GM21447 (cell line): ENCODE measurements around the gene SPATA25.
"Not testable (repeated sequence)": the region's sequence is repeated elsewhere in the genome, so short reads cannot be mapped to it uniquely, and the experiment has no call there.

Experiments
- ATAC-seq: cut with Tn5 transposase; IDR thresholded peaks from one replicate; pipeline ENCODE4 v1.9.1; 2021; ENCODE audit not compliant: unreplicated experiment

Gene SPATA25, protein sequence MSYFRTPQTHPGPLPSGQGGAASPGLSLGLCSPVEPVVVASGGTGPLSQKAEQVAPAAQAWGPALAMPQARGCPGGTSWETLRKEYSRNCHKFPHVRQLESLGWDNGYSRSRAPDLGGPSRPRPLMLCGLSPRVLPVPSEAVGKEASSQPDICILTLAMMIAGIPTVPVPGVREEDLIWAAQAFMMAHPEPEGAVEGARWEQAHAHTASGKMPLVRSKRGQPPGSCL

DNA sequence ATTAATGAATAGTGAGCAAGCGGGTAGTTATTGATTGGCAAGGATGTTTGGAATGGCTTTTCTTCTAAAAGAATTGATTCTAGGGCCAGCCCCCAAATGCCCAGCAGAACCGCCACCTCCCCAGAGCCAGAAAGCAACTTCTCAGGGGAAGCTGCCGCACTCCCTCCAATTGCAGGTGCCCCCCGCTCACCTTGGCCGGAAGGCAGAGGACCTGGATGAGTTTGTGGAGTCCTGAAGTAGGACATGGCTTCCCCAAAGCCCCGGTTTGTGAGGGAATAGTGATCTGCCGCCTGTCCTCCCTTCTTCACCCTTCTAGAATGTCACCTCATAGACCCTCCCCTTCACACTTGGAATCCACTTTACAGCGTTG is at the start of gene SPATA25:
TSS of gene SPATA25 (minus strand) at position 277 of the 370 bp plus-strand sequence. CDS start at position 245, 32 bp downstream.
- no peak for ATAC-seq

DNA sequence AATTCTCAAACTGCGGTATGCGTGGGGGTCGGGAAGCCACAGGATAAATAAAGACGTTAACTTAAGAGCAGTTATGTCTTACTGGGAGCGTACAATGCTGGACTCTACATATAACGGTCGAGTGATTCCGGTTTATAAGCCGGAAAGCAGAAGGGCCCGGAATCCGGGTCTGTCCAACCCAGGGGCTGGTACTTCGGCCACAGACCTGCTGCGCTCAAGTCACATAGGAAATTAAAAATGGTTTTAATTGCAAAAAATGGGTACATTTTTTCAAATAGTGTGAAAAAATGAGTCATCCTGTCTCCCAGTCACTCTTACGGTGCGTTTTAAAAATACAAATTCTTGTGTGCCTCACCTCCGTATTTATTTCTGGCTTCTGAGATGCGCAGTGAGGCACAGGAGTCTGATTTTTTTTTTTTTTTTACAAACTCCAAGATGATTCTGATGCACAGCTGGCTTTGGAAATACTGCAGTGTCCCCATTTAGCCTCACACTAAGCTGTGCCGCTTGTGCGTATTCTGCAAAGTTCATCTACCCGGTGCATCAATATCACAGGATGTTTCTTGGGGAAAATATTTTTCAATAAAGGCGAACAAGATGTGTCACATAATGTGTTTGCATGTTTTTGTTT is 48.1 kb upstream of the SPATA25 start:
- peak; percentile 7 for ATAC-seq

DNA sequence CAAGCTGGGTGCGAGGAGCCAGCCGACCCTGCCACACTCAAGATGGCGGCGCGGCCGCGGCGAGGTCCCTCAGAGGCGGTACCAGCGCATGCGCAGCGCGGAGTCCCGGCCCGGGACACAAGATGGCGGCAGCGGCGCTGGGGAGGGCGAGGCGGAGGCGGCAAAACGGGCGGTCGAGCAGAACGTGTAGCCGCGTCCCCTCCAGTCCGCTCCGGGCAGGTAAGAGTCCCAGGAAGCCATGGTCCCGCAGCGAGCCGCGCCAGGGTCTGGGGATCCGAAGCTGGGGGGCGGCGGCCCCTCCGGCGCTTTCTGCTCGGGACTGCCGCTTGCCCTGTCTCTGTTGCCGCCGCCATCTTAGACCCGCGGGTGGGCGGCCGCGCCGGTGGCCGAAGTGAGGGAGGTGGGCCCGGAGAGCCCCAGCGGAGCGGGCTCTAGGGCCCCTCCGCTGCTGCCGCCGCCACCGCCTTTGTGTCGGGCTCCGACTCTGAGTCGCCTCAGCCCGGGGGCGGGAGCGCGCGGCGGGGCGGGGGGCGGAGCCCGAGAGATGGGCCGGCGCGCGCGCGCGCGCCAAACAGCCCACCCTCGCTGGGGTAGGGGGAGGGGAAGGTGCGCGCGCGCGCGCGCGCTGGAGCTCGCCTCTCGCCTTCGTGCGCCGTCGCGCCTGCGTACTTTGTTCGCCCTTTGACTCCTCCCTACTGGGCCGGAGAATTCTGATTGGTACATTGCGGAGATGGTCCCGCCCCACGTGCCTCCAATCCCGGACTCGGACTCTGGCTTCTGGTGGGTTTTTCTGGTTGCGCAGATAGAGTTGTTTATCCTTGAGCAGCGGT is 47.4 kb upstream of the SPATA25 start, which contains the start of gene PCIF1:
TSS of gene PCIF1 (plus strand) at position 98 of the 830 bp plus-strand sequence. CDS start 4,317 bp downstream, outside the sequence.
- ATAC-seq, result peak; percentile 63

DNA sequence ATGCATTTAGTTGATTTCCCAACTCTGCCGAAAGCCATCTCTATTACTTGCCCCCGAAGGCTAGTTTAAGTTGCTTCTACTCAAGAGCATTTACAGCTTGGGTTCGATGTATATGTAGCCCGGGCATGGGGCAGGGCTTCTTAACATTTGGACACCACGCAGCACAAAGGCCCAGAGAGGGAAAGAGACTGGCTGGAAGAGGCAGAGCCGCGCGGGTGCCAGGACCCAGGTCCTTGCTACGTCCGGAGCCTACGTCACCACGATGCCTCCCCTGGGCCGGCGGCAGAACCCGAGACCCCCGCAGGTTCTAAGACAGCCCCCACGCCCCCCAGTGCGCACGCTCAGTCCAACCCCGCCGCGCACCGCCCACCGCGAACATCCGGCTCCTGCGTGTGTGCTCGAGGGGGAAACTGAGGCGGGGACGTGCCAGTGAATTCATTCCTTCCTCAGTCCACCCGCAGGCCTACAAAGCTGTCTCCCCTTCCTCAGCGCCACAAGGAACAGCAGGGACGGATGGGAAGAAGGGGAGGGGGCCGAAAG is 46.7 kb upstream of the SPATA25 start:
- peak; percentile 24 for ATAC-seq

DNA sequence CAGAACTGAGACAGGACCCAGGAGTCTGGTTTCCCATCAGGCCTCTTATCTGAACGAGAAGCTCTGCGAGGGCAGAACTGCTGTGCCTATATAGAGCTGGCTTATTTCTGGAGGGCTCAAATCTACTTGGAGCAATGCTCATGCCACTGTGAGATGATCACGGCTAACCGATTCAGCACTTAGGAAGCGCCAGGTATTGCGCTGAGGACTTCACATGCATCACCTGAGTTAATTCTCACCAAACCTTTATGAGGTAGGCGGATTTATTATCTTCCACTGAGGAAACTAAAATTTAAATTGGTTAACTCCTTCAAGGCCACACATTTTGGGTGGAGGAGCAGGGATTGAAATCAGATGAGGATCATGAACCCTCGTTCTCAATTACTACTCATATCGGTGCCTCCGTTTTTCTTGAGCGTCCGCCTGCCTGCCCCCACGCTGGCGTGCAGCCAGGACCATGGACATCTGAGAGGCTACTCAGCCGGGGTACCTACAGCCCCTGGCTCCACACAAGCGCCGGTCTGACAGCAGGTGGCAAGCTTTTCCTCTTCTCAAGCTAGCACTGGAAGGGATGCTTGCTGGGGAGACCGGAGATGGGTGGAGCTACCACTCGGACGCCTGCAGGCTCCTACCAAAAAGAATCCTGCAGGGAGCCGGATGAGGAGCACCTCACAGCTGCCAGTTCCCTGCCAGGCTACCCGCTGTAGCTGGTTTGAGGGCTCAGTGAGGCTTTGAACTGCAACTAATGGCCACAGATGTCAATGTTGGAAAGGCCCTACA is 46.0 kb upstream of the SPATA25 start:
- peak; percentile 49 for ATAC-seq

DNA sequence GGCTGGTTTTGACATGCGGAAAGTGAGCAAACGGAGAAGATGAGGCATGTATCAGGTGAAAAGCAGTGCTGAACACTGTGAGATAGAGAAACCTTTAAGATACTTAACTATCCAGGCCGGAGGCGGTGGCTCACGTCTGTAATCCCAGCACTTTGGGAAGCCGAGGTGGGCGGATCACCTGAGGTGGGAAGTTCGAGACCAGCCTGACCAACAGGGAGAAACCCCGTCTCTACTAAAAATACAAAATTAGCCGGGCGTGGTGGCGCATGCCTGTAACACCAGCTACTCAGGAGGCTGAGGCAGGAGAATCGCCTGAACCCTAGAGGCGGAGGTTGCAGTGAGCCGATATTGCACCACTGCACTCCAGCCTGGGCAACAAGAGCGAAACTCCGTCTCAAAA is 44.3 kb upstream of the SPATA25 start:
- not testable (repeated sequence) for ATAC-seq

DNA sequence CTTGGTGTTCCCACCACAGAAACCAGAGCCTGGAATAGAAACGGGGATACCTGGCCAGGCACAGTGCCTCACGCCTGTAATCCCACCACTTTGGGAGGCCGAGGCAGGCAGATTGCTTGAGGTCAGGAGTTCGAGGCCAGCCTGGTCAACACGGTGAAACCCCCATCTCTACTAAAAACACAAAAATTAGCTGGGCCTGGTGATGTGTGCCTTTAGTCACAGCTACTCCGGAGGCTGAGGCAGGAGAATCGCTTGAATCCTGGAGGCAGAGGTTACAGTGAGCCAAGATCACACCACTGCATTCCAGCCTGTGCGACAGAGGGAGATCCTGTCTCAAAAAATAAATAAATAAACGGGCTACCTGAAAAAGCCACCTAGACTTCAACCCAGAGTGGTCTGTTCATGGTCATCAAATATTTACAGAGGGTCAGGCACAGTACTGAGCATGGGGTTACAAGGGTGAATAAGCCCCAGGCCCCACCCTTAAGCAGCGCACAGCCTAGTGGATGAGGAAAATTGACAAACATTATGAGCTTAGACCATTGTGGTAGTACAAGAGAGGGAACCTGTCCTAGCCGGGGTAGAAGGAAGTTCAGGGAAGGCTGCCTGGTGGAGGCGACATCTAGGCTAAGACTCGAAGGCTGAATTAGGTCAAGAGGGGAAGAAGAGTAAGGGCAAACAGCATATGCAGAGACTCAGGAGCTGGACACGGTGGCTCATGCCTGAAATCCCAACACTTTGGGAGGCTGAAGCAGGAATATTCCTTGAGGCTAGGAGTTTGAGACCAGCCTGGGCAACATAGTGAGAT is 39.9 kb upstream of the SPATA25 start:
- no peak for ATAC-seq

DNA sequence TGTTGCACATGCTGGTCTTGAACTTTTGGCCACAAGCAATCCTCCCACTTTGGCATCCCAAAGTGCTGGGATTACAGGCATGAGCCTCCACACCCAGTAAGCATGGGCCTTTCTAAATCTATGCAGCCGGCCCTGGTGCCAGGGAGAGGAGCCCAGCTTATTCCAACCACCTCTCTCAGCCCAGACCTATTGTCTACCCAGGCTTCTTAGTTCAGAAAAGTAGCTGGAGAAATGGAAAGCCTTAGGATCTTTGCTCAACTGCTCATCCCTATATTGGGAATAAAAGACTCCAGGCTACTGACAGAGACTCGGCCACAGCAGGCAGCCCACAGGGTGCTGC is 39.3 kb upstream of the SPATA25 start:
- ATAC-seq, result no peak

DNA sequence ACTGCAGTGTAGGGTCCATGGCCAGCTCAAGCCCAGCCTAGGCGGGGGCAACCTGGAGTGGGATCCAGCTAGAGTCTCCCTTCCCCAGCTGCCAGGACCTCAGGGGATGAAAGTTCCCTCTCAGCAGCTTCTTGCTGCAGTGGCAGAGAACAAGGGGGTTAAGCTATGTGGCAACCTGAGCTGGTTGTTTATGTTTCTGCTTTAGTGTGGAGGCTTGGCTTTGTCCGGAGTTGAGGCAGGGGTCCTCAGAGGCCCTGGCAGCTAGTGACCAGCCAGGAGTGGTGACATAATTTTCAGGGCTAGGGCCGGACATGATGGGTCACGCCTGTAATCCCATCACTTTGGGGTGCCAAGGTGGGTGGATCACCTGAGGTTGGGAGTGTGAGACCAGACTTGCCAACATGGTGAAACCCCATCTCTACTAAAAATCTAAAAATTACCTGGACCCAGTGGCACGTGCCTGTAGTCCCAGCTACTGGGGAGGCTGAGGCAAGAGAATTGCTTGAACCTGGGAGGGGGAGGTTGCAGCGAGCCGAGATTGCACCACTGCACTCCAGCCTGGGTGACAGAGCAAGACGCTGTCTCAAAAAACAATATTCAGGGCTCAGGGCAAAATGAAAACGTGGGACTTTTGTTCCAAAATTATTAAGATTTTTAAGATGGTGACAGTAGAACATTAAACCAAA is 38.5 kb upstream of the SPATA25 start:
- ATAC-seq, result no peak

DNA sequence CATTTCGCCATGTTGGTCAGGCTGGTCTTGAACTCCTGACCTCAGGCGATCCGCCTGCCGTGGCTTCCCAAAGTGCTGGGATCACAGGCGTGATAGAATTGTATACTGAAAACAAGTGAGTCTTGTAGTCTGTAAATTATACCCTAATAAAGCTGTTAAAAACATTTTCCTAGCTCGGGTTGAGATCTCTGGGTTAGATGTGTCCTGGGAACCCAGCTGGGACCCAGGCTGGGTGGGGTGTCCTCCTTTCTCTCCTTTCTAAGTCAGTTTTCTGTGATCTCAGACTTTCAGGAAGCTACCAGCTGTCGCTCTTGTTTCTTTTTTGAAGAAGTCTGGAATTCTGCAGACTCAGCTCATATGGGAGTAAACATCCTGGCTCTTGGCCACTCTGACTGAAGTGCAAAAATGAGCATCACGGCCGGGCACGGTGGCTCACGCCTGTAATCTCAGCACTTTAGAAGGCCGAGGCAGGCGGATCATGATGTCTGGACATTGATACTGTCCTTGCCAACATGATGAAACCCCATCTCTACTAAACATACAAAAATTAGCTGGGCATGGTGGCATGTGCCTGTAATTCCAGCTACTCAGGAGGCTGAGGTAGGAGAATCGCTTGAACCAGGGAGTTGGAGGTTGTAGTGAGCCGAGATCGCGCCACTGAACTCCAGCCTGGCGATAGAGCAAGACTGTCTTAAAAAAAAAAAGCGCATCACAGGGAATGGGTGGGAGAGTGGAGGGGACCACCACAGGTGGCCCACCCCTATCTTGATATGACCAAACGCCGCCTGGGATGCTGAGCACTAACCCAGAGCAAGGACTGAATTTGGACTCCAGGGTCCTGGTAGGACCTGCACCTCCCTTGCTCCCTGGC is 37.2 kb upstream of the SPATA25 start:
- no peak for ATAC-seq

DNA sequence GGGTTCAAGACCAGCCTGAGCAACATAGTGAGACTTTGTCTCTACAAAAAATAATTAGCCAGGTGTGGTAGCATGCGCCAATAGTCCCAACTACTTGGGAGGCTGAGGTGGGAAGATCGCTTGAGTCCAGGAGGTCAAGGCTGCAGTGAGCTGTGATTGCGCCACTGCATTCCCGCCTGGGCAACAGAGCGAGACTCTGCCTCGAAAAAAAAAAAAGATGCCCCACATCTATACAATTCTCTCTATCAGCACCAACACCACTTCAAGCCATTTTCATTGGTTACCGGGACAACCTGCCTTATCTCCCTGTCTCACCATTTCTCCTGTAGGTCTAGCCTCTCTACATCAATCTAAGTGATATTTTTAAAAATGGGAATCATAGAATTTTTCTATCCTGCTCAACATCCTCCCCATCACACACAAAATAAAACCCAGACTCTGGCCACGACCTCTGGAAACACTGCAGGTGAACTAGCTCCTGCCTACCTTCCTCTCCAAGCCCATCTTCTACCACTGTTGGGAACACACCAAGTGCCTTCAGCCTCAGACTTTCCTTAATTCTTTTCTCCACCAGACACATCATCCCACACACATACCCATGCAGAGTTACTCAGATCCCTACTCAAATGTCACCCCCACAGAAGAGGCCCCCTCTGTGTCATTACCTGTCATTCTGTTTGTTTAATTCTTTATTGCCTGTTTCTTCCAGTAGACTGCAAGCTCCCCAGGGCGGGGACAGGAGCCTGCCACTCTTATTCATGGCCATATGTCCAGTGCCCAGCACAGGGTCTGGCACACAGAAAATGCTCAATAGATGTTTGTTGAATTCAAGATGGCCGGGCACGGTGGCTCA is 34.1 kb upstream of the SPATA25 start:
- ATAC-seq, result no peak

DNA sequence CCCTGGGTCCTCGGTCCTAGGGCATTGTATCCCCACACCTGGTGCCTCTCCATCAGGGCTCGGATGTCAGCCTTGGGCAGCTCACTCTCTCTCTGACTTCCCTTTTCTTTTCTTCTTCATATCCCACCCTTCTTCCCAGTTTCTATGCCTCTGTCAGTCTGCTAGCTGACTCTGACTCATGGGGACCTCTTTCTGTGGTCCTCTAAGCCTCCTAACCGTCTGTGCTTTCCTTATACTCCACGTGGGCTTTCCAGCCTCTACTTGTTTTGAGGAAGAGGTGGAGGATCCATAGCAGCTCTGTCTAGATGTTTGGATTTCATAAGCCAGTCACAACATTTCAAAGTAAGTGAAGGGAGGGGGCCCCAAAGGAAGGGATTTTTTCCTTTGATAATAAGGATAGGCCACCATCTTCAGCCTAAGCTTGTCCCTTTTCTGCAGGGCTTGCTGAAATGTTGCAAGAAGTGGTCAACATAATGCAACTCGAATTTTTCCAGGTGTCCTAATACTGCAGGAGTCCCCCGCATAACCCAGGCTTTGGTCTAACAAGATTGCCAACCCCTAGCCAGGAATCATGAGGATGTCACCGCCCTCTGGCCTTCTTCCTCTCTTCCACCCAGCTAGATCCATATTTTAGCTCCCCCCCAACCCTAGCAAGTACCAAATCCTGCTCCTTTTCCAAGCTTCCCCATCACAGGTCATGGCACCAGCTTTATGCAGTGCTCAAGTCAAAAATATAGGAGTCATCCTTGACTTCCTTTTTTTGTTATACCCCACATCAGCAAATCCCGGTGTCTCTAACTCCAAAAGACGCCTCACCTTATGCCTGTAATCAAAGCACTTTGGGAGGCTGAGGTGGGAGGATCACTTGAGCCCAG is 33.3 kb upstream of the SPATA25 start:
- ATAC-seq, result no peak

DNA sequence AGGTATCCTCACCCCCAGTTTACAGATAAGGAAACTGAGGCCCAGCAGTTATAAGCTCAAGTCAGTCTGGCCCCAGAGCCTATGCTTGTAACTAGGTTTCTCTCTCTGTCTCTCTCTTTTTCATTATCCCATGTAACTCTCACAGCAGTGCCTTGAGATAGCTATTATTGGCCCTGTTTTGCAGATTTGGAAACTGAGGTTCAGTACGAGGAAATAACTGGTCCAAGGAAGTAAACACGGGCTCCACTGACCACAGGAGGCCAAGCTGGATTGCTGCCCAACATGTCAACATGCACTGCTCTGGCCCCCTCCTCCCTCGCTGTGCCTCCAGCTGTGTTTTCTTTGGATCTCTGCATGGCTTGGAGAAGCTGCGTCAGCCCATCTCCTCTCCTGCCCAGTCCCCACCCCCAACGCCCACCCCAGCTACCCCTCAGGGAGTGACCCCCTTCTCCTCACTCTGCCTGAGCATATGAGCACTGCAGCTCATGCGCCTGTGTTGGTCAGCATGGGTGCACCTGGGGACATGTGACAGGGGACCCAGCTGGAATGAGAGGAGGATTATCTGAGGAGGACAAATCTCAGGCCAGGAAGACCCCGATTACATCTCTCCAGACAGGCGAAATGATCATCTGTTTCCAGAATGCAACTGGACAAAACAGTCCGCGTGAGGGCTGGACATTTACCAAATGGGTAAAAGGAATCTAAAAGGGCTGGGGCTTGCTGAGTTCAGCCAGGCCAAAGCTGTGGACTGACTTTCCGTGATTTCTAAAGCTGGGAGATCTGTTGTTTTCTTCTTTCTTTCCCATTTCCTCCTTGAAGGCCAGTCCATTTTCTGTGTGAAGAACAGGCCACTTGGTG is 32.3 kb upstream of the SPATA25 start:
- ATAC-seq, result no peak

DNA sequence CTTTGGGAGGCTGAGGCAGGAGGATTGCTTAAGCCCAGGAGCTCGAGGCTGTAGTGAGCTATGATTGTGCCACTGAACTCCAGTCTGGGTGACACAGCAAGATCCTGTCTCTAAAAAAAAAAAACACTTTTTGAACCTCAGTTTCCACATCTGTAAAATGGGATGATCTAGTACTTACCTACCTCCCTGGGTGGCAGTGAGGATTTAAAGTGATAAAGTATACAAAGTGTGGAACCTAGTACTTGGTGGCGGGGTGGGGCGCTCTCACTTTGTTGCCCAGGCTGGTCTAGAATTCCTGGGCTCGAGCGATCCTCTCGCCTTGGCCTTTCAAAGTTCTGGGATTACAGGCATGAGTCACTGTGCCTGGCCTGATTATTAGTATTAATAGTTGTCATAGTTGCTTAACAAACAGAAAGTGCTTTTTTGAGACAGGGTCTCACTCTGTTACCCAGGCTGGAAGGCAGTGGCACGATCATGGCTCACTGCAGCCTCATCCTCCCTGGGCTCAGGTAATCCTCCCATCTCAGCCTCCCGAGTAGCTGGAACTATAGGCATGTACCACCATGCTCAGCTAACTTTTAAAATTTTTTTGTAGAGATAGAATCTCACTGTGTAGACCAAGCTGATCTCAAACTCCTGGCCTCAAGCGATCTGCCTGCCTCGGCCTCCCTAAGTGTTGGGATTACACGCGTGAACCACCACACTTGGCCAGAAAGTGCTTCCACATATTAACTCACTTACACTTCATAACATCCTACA is 31.5 kb upstream of the SPATA25 start:
- no peak for ATAC-seq

DNA sequence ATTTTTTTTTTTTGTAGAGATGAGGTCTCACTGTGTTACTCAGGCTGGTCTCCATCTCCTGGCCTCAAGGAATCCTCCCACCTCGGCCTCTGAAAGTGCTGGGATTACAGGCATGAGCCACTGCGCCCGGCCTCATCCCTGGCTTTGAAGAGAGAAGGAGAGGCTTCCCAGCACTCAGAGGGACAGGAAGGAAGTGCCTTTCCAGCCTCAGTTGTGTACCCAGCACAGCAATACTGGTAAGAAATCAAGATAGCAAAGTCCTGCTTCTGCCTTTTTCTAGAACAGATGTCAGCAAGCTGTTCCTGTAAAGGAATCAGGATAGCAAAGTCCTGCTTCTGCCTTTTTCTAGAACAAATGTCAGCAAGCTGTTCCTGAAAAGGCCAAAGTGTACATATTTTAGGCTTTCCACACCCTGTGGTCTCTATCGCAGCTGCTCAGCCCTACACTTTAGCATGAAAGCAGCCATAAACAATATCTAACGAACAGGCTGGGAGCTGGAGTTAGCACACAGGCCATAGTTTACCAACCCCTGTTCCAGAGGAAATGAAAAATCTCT is 30.8 kb upstream of the SPATA25 start:
- no peak for ATAC-seq
